Muscle of arm (tissue), 12 donors: ENCODE data around the gene KCTD11. TPM values are rescaled to one million over a fixed set of nuclear protein-coding genes. Genes with fewer than 3 reads are reported as not detected.
"Not testable (repeated sequence)": the region's sequence is repeated elsewhere in the genome, so short reads cannot be mapped to it uniquely, and the experiment has no call there.

Experiments
- DNase-seq: peaks from one replicate; pipeline ENCODE4 v3.0.0-alpha.2; 2013
- polyA plus RNA-seq, 12 donors: library from polyadenylated mRNA; unstranded; fragments of 120-200 nt; gene quantifications; one replicate each; pipeline ENCODE4 v1.2.1, GENCODE V29; 2013; ENCODE audit not compliant: insufficient read length in 12 of 12

KCTD11 gene
- polyA plus RNA-seq, 12 donors: 5.0 to 9.0 (median 6.6) TPM; not detected in 1

- no peak for DNase-seq
These were observed 15.1 kb downstream of the KCTD11 start for GRCh38 chr17:7367083-7367482.

- no peak for DNase-seq
These were observed 16.1 kb downstream of the KCTD11 start for GRCh38 chr17:7367918-7368598.

- not testable (repeated sequence) for DNase-seq
These were observed 16.6 kb downstream of the KCTD11 start for GRCh38 chr17:7368599-7368994.

- no peak for DNase-seq
These were observed 17.9 kb downstream of the KCTD11 start for GRCh38 chr17:7369825-7370224.

GRCh38 chr17:7370853-7371252, 18.9 kb downstream of the KCTD11 start:
- no peak for DNase-seq

GRCh38 chr17:7374353-7374752, 22.4 kb downstream of the KCTD11 start:
- DNase-seq: no peak

- no peak for DNase-seq
These were observed 27.2 kb downstream of the KCTD11 start for GRCh38 chr17:7379134-7379533.

- no peak for DNase-seq
These were observed 28.4 kb downstream of the KCTD11 start for GRCh38 chr17:7380321-7380720.

- no peak for DNase-seq
These were observed 29.1 kb downstream of the KCTD11 start, which contains the start of gene TNK1 for GRCh38 chr17:7380855-7381683. Gene TNK1 (plus strand): TSS chr17:7381089. CDS start chr17:7382927, 1,838 bp downstream.

- DNase-seq: no peak
These were observed 30.9 kb downstream of the KCTD11 start for GRCh38 chr17:7382901-7383300.

GRCh38 chr17:7383371-7383741, 31.4 kb downstream of the KCTD11 start:
- no peak for DNase-seq

GRCh38 chr17:7383742-7384488, 32.0 kb downstream of the KCTD11 start:
- no peak for DNase-seq

GRCh38 chr17:7384489-7385081, 32.6 kb downstream of the KCTD11 start:
- DNase-seq: no peak

- DNase-seq: no peak
These were observed 36.9 kb downstream of the KCTD11 start for GRCh38 chr17:7388856-7389255.

GRCh38 chr17:7389924-7390910, 38.3 kb downstream of the KCTD11 start:
- no peak for DNase-seq

- no peak for DNase-seq
These were observed 39.3 kb downstream of the KCTD11 start for GRCh38 chr17:7391307-7391706.

- DNase-seq: no peak
These were observed 41.0 kb downstream of the KCTD11 start for GRCh38 chr17:7392696-7393612.

- DNase-seq: no peak
These were observed 41.9 kb downstream of the KCTD11 start for GRCh38 chr17:7393613-7394451.
